Immature natural killer cell (primary cell): Measurements from ENCODE around the gene PHOSPHO2. TPM values are rescaled to one million over a fixed set of nuclear protein-coding genes. Genes with fewer than 3 reads are reported as not detected.

Experiments used
- DNase-seq, 3 donors: peaks; one replicate each; pipeline ENCODE4 v3.0.0; 2022; ENCODE audit warnings: mixed read lengths in 1 of 3
- H3K27ac Mint-ChIP-seq, 6 donors: one replicate each; pipeline ENCODE4 v1.8.0; 2020; ENCODE audit warnings: mixed read lengths in 6 of 6, mild to moderate bottlenecking in 5 of 6, inconsistent platforms in 4 of 6, moderate library complexity in 3 of 6
- H3K27me3 Mint-ChIP-seq, 3 donors: one replicate each; pipeline ENCODE4 v1.8.0; 2020 to 2021; ENCODE audit warnings: low read depth in 3 of 3, mild to moderate bottlenecking in 3 of 3, mixed read lengths in 3 of 3, moderate library complexity in 3 of 3, inconsistent platforms in 1 of 3
- H3K36me3 Mint-ChIP-seq, 3 donors: one replicate each; pipeline ENCODE4 v1.8.0; 2020; ENCODE audit warnings: mixed read lengths in 3 of 3, inconsistent platforms in 2 of 3, mild to moderate bottlenecking in 2 of 3
- H3K4me1 Mint-ChIP-seq, 2 donors: one replicate each; pipeline ENCODE4 v1.8.0; 2020; ENCODE audit warnings: inconsistent platforms in 2 of 2, mild to moderate bottlenecking in 2 of 2, mixed read lengths in 2 of 2, moderate library complexity in 1 of 2
- H3K4me3 Mint-ChIP-seq, 5 donors: one replicate each; pipeline ENCODE4 v1.8.0; 2020; ENCODE audit warnings: mild to moderate bottlenecking in 5 of 5, mixed read lengths in 5 of 5, inconsistent platforms in 3 of 5, moderate library complexity in 3 of 5
- H3K9me3 Mint-ChIP-seq, 6 donors: one replicate each; pipeline ENCODE4 v1.8.0; 2020; ENCODE audit warnings: mild to moderate bottlenecking in 6 of 6, mixed read lengths in 6 of 6, inconsistent platforms in 4 of 6, moderate library complexity in 3 of 6
- polyA plus RNA-seq, 3 donors: library from polyadenylated mRNA; unstranded; fragments of 300-500 nt; fragmentation: Illumina TruSeq; gene quantifications; one replicate each; pipeline ENCODE4 v1.2.3, GENCODE V29; 2021

Gene PHOSPHO2
- polyA plus RNA-seq, 3 donors from 2014 or later: 2.5 to 4.5 (median 2.7) TPM

- Mint-ChIP-seq H3K36me3 (no peaks in the 10 kb centered on the region), H3K4me1 (peaks cover 0 to 3% of the 10 kb centered on the region in 2 donors), H3K4me3 (no peak overlapping the region), H3K27me3 (peaks cover 0 to 5% (median 2%) of the 10 kb centered on the region in 3 donors), H3K27ac (no peak overlapping the region), H3K9me3 (no peaks in the 10 kb centered on the region)
- DNase-seq: no peak
Measured at GRCh38 chr2:169714699-169715098, 20.4 kb downstream of the PHOSPHO2 start.

DNA sequence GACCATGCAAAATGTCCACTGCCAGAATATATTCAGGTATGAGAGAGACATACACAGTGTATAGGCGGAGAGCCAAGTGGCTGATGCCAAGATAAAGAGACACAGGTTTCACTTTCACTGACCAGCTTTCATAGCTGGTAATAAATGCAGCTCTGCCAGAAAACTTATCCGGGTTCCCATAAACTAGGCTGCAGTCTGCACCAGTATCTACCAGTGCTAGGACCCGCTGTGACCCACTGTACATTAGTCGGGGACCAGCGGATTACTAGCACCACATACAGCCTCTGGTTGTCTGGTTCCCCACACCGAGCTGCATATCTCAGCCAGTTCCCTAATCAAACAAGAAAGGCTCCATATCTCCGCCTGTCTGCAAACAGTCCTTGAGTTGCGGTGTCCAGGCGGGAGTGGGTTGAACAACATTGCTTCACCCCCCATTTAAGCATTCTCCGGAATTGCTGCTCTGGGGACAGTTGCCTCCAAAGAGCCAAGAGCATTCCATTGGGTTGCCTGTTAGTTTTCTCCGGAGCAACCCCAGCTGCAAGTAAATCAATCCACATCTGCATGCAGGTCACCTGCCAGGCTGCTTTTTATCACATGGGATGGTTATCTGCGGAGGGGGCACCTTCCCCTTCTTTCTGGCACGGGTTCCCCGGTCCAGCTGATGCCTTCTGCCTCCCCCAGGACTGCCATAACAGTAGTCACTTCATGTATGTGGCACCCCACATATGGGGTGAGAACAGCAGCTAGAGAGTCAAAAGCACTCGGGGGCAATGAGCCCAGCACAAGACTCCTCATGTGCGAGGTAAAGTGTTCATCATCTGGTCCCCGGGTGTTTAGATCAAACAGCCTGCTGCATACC is 21.3 kb downstream of the PHOSPHO2 start:
- H3K9me3 Mint-ChIP-seq: no peaks in the 10 kb centered on the region
- H3K4me3 Mint-ChIP-seq: peak overlapping the region in 1 of 5 donors; percentile 12
- peaks cover 0 to 5% (median 2%) of the 10 kb centered on the region in 3 donors for H3K27me3 Mint-ChIP-seq
- H3K36me3 Mint-ChIP-seq: no peaks in the 10 kb centered on the region
- peaks cover 0 to 3% of the 10 kb centered on the region in 2 donors for H3K4me1 Mint-ChIP-seq
- H3K27ac Mint-ChIP-seq: no peak overlapping the region
- DNase-seq: no peak

DNA sequence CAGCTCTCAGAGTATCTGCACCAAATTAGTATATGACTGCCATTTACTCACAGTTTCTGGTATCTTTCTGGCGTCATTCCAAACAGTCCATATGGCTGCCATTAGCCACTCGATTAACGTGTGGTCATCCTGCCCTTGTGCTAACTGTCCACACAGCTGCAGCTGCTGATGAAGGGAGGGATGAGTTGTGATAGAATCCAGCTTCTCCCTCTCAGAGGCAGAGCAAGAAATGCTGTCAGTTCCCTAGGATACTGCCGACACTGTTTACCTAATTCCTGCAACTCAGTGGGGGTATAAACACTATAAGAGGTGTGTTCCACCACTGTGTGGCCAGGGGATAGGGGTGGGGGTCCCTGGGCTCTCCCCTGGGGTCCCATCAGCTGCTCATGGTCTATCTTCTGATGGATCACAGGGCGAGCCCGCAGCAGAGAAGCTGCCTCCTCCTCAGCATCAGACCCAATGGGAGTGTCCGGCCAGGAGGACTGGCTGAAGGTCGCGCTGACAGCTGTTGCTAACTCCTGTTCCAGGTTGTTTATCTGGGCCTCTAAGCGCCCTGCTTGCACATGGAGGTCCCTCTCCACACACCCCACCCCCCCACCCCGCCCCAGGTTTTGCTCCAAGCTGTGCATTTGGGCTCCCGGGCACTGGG is 22.1 kb downstream of the PHOSPHO2 start:
- no peak overlapping the region for H3K27ac Mint-ChIP-seq
- H3K9me3 Mint-ChIP-seq: no peaks in the 10 kb centered on the region
- no peak for DNase-seq
- peaks cover 0 to 5% (median 2%) of the 10 kb centered on the region in 3 donors for H3K27me3 Mint-ChIP-seq
- H3K36me3 Mint-ChIP-seq: no peaks in the 10 kb centered on the region
- peaks cover 0 to 3% of the 10 kb centered on the region in 2 donors for H3K4me1 Mint-ChIP-seq
- no peak overlapping the region for H3K4me3 Mint-ChIP-seq

DNA sequence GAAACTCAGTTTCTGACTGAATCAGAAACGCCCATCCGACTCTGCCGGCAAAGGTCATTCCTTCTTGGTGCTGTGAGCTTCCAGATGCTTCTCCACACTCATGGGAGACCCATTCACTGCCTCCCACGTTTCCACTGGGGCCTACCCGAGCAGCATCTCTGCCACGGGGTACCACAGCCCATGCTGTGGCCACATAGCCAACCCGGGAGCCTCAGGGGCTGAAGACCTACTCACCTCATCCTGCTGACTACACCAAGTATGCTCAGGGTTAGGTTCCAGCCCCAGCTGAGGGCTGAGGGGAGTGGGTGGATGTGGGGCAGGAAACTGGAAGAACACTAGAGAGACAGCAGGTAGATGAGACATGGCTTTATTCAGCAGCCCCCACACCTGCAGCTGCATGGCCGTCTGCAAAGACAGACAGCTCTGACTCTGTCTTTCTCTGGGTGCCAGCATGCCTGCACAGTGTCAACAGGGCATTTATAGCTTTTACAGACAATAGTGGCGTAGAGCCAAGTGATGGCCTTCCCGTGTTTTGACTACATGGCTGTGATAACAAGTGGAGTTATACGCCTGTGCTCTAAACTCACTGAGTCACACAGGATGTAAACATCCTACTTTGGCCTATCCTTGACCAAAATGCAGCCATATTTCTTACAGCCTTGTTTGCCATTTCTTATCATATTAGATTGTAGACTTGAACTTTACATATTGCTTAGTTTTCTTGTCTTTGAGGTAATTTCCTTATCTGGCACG is 22.8 kb downstream of the PHOSPHO2 start:
- Mint-ChIP-seq H3K36me3 (no peaks in the 10 kb centered on the region), H3K4me1 (peaks cover 0 to 3% of the 10 kb centered on the region in 2 donors), H3K27ac (no peak overlapping the region)

GRCh38 chr2:169717691-169718063 is 23.4 kb downstream of the PHOSPHO2 start:
- H3K4me3 Mint-ChIP-seq: no peak overlapping the region
- no peak for DNase-seq
- H3K27ac Mint-ChIP-seq: no peak overlapping the region
- H3K4me1 Mint-ChIP-seq: peaks cover 0 to 3% of the 10 kb centered on the region in 2 donors
- H3K9me3 Mint-ChIP-seq: no peaks in the 10 kb centered on the region
- peaks cover 0 to 3% (median 2%) of the 10 kb centered on the region in 3 donors for H3K27me3 Mint-ChIP-seq
- H3K36me3 Mint-ChIP-seq: no peaks in the 10 kb centered on the region

More for the DNA sequence above, 22.8 kb downstream of the PHOSPHO2 start:
- no peak overlapping the region for H3K4me3 Mint-ChIP-seq
- no peaks in the 10 kb centered on the region for H3K9me3 Mint-ChIP-seq
- H3K27me3 Mint-ChIP-seq: peaks cover 0 to 3% (median 2%) of the 10 kb centered on the region in 3 donors
- no peak for DNase-seq

DNA sequence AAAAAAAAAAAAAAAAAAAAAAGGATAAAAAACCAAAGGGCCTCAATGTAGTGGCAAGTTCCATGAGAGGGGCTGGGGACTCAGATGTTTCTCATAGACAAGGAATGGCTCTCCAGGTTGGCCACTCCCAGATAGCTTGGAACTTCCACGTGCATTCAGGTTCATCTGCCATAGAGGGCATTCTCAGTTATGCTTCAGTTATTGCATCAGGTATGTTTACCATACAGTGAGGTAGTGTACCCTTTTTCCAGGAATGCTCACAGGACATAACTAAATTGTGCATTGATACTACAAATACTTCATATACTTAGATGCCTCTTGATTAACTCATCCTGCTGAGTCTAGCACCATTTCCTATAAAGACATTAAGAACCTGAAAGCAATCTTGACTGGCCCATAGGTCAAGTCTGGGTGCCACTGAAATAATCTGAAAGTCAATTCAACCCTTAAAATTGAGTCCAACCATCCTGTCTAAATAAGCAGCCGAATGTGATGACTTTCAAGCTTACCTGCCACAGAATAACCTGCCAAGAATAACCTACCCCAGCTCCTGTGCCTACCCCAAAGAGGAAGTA is 24.7 kb downstream of the PHOSPHO2 start:
- H3K36me3 Mint-ChIP-seq: no peaks in the 10 kb centered on the region
- peaks cover 0 to 3% of the 10 kb centered on the region in 2 donors for H3K4me1 Mint-ChIP-seq
- DNase-seq: no peak
- peaks cover 0 to 3% (median 2%) of the 10 kb centered on the region in 3 donors for H3K27me3 Mint-ChIP-seq
- H3K27ac Mint-ChIP-seq: no peak overlapping the region
- H3K4me3 Mint-ChIP-seq: no peak overlapping the region
- H3K9me3 Mint-ChIP-seq: no peaks in the 10 kb centered on the region

- no peaks in the 10 kb centered on the region for H3K9me3 Mint-ChIP-seq
- no peak overlapping the region for H3K4me3 Mint-ChIP-seq
- peaks cover 0 to 1% (median 0%) of the 10 kb centered on the region in 3 donors for H3K27me3 Mint-ChIP-seq
- H3K4me1 Mint-ChIP-seq: no peaks in the 10 kb centered on the region
- no peak for DNase-seq
- no peaks in the 10 kb centered on the region for H3K36me3 Mint-ChIP-seq
- no peak overlapping the region for H3K27ac Mint-ChIP-seq
Measured at GRCh38 chr2:169721016-169721415, 26.7 kb downstream of the PHOSPHO2 start.

DNA sequence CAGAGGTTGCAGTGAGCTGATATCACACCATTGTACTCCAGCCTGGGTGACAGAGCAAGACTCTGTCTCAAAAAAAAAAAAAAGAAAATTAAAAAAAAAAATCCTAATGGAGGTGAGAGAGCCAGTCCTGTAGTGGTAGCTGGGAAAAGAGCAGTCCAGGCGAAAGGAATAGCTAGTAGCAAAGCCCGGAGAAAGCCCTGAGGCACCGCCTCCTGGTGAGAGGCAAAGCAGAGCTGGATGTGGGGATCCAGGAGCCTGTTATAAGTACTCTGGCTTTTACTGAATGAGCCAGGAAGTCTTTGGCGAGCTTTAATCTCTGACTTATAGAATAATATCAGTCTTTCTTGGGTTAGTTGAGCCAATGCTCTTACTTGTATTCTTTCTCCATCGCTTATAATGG is 32.8 kb downstream of the PHOSPHO2 start:
- no peak for DNase-seq
- Mint-ChIP-seq H3K36me3 (no peaks in the 10 kb centered on the region), H3K4me3 (no peak overlapping the region), H3K9me3 (no peaks in the 10 kb centered on the region), H3K4me1 (no peaks in the 10 kb centered on the region), H3K27me3 (peaks cover 0 to 2% (median 2%) of the 10 kb centered on the region in 3 donors), H3K27ac (no peak overlapping the region)

- H3K36me3 Mint-ChIP-seq: no peaks in the 10 kb centered on the region
- no peak overlapping the region for H3K27ac Mint-ChIP-seq
Measured at GRCh38 chr2:169729274-169729605, 35.0 kb downstream of the PHOSPHO2 start.

DNA sequence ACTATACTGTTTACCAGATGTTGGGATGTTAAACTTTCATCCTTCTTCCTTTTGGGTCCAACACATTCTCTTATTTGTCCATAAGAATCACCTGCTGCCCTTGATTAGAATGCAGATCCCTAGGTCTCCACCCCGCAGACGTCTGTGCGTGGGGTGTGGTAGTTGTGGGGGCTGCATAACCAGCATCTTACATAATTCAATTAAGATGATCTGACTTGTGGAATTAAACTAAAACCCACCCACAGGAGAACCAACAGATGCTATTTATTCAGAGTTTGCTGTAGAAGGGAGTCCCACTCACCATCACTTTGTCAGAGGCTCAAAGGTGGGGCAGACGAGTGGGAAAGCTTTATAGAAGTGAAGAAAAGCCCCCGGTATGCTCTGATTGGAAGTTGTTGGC is 37.8 kb downstream of the PHOSPHO2 start:
- no peak for DNase-seq
- H3K9me3 Mint-ChIP-seq: no peaks in the 10 kb centered on the region
- peaks cover 9 to 11% (median 9%) of the 10 kb centered on the region in 3 donors for H3K27me3 Mint-ChIP-seq
- H3K36me3 Mint-ChIP-seq: no peaks in the 10 kb centered on the region
- peak overlapping the region; percentile 14 to 46 (median 22) for H3K4me3 Mint-ChIP-seq
- H3K27ac Mint-ChIP-seq: peak overlapping the region in 1 of 6 donors; percentile 1
- peaks cover 14 to 24% of the 10 kb centered on the region in 2 donors for H3K4me1 Mint-ChIP-seq

More at GRCh38 chr2:169729274-169729605, 35.0 kb downstream of the PHOSPHO2 start:
- H3K9me3 Mint-ChIP-seq: no peaks in the 10 kb centered on the region
- H3K27me3 Mint-ChIP-seq: peaks cover 6 to 9% (median 9%) of the 10 kb centered on the region in 3 donors
- no peak overlapping the region for H3K4me3 Mint-ChIP-seq
- DNase-seq: no peak
- peaks cover 10 to 12% of the 10 kb centered on the region in 2 donors for H3K4me1 Mint-ChIP-seq

- Mint-ChIP-seq H3K27me3 (peaks cover 9 to 14% (median 9%) of the 10 kb centered on the region in 3 donors), H3K9me3 (no peaks in the 10 kb centered on the region), H3K4me3 (peak overlapping the region; percentile 87 to 89 (median 88)), H3K4me1 (peaks cover 14 to 24% of the 10 kb centered on the region in 2 donors), H3K36me3 (no peaks in the 10 kb centered on the region), H3K27ac (peak overlapping the region in 2 of 6 donors; percentile 27 to 83)
- peak; percentile 24 to 27 (median 27) for DNase-seq
Measured at GRCh38 chr2:169732583-169733358, 38.5 kb downstream of the PHOSPHO2 start.

DNA sequence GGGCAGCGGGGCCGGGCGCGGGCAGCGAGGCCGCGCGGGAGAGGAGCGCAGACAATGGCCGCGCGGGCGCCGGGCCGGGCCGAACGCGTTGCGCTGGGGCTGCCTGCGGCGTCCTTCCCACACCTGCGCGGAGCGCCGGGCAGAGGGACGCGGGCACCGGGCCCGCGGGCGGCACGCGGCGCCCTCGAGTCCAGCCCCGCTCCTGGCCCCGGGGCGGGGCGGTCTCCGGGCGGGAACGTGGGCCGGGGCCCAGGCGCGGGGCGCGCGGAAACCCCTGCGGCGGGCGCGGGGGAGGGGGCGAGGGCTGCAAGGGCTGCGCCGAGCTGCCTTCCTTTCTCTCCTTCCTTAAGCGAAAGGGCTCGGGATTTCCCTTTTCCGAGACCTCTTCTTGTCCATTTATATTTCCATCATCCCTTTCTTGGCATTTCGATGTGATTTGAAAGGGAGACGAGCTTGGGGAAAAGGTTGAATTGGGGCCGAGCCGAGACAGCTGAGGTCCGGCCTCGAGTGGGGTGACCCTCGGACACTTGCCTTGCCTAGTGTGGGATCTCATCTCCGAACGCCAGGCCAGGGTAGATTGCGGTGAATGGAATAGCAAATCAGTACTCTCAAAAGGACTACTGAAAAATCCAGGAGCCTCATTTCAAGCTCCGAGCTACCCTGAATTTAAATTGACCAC is 40.0 kb downstream of the PHOSPHO2 start:
- H3K4me3 Mint-ChIP-seq: peak overlapping the region; percentile 77 to 86 (median 80)
- DNase-seq: peak in 2 of 3 donors; percentile 4 to 17
- peak overlapping the region in 1 of 6 donors; percentile 46 for H3K27ac Mint-ChIP-seq
- peaks cover 14 to 24% of the 10 kb centered on the region in 2 donors for H3K4me1 Mint-ChIP-seq
- no peaks in the 10 kb centered on the region for H3K9me3 Mint-ChIP-seq
- peaks cover 0 to 2% (median 0%) of the 10 kb centered on the region in 3 donors for H3K36me3 Mint-ChIP-seq
- peaks cover 7 to 14% (median 9%) of the 10 kb centered on the region in 3 donors for H3K27me3 Mint-ChIP-seq
